CD4-positive, alpha-beta T cell treated with Interleukin-12 subunit alpha and Interleukin-12 subunit beta, for 1 hour (primary cell): ENCODE data around the gene FRMPD2.
"Not testable (repeated sequence)": the region's sequence is repeated elsewhere in the genome, so short reads cannot be mapped to it uniquely, and the experiment has no call there.

Experiments
- DNase-seq: peaks from one replicate; pipeline ENCODE4 v3.0.0-alpha.2; 2020

FRMPD2 gene

GRCh38 chr10:48251525-48252353, 22.8 kb downstream of the FRMPD2 start:
- DNase-seq: no peak

GRCh38 chr10:48251152-48251524, 23.4 kb downstream of the FRMPD2 start:
- no peak for DNase-seq

GRCh38 chr10:48249763-48250351, 24.6 kb downstream of the FRMPD2 start:
- DNase-seq: no peak

GRCh38 chr10:48249004-48249762, 25.3 kb downstream of the FRMPD2 start:
- DNase-seq: no peak

DNA sequence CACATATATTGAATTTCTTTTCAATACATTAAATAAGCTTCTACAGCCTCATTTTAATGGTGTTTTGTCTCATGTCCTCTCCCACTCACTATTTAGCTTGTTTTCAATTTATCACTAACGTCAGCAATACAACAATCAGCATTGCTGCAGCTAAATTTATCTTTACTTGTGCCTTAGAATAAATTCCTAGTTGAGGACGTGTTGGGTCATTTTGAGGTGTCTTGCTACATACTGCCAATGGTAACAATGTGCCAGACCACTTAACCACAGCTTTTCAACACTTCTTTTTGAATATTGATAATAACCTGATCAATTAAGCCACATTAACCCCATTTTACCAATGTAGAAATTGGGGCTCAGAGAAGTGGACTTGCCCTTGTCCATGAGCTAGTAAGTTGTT, 26.0 kb downstream of the FRMPD2 start:
- DNase-seq: no peak

- DNase-seq: no peak
Measured at GRCh38 chr10:48247680-48248079, 26.8 kb downstream of the FRMPD2 start.

DNA sequence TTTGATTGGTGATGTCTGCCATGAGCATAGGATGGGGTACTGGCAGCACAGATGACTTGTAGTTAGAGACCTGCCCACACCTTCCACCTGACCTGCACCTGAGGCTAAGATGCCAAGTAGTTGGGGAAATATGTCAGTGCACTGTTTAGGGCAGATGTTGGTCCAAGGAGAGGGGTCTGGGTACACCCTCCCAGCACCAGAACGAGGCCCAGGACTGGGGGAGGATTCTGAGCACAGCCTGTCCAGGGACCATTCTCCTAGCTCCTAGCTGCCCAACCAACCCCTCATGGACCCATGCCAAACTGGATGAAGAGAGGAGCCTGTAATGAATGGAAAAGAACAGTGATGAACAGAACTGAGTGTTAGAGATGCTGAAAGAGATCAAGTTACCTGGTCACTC, 28.0 kb downstream of the FRMPD2 start:
- DNase-seq: no peak

GRCh38 chr10:48245977-48246376, 28.5 kb downstream of the FRMPD2 start:
- DNase-seq: no peak

DNA sequence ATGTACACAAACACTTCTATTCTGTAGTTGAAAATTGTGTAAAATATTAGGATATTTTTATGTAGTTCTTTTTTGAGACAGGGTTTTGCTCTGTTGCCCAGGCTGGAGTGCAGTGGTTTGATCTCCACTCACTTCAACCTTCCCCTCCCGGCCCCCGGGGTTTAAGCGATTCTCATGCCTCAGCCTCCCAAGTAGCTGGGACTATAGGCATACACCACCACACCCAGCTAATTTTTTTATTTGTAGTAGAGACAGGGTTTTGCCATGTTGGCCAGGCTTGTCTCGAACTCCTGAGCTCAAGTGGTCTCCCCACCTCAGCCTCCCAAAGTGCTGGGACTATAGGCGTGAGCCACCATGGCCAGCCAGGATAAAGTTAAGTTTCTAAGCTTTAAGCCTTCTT, 30.6 kb downstream of the FRMPD2 start:
- not testable (repeated sequence) for DNase-seq

DNA sequence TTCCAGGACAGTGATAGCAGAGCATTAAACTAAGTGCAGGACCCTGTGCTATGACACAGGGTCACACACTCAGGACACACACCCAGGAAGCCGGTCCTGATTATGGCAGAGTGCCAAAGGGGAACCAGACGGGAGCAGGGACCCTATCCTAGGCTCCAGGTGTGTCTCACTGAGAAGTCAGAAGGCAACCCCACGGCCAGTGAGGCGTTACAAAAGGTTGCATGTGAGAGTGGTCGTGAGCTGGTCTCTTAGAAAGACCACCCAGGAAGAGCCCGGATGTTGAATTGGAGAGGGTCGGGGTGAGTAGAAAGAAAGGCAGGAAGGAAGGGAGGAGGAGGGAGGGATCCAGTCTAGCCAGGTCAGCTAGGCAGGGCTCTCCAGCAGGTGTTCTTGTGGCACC, 31.0 kb downstream of the FRMPD2 start:
- no peak for DNase-seq

- DNase-seq: no peak
Measured at GRCh38 chr10:48242171-48242904, 32.2 kb downstream of the FRMPD2 start.

DNA sequence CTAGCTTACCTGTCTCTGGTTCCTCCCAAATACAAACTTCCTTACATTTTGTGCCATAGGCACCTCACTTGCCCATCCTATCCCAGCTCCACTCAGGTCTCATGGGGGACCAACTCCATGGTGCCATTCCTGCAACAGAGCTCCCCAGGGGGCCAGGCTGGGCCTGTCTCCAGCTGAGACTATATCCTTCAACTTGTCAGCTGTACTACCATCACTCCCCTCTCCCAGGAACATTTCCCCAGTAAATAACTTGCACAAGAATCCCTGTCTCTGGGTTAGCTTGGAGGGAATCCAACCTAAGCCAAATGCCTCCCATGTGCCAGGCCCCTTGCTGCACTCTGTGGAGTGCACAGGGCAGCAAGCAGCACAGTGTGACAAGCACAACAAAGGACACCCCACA, 33.2 kb downstream of the FRMPD2 start:
- no peak for DNase-seq

- no peak for DNase-seq
Measured at GRCh38 chr10:48240196-48240595, 34.3 kb downstream of the FRMPD2 start.

DNA sequence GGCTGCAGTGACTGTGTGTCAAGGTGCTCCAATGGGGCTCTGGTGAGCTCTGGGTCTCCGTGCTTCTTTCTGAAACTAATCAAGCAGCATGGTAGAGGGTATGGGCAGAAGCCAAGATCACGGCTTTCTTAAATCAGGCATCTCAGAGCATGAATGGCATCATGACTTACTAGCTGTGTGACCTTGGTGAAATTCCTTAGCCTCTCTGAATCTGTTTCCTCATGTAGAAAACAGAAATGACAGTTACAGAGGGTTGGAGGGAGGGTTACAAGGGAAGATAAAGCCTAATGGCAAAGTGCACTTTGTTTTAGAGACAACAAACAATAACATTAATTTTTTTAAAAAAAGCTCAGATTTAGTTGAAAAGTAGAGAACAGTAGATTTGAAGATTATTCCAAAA, 34.9 kb downstream of the FRMPD2 start:
- DNase-seq: no peak

DNA sequence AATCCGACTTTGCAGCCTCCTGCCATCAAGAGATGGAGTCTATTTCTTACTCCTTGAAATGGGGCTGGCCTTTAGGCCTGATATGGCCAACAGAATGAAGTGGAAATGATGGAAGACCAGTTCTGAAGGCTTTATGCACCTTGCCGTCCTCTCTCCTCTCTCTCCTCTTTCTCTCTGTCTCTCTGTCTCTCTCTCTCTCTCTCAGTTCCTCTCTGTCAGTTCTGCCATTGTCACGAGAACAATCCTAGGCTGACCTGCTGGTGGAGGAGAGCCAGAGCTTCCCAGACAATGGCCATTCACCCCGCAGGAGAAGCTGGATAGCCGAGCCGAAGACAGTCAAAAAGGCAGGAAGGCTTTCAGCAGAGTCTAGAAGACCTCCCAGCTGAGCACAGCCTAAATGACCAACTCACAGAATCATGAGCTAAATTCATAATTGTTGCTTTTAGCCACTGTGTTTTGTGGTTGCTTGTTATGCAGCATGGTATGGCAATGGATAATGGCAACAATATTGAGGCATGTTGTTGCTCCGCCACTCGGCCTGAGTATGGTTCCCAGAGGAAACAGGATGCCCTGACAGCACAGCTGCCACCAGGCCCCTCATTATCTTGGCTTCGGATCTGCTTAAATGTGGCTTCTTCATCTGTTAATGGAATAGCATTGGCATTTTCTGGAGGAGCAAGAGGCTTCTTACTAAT, 35.5 kb downstream of the FRMPD2 start:
- DNase-seq: no peak

- no peak for DNase-seq
Measured at GRCh38 chr10:48237259-48238250, 36.9 kb downstream of the FRMPD2 start.

DNA sequence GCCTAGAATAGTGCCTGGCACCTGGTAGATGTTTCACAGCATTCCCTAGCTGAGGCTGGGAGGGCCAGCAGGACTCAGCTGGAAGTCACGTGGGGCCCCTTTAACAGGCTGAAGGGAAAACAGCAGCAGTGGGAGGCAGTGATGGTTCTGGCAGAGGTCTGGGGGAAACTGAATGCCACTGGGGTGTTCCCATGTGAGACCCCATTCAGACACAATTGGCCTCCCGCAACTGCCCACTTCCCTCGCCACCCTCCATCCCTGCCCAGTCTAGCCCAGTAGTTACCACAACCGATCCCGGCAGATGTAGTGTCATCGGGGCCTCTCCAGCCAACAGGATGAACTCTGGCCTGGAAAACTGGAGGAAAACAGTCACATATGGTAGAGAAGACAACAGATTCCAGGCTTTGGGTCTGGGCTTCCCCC, 38.3 kb downstream of the FRMPD2 start:
- no peak for DNase-seq

DNA sequence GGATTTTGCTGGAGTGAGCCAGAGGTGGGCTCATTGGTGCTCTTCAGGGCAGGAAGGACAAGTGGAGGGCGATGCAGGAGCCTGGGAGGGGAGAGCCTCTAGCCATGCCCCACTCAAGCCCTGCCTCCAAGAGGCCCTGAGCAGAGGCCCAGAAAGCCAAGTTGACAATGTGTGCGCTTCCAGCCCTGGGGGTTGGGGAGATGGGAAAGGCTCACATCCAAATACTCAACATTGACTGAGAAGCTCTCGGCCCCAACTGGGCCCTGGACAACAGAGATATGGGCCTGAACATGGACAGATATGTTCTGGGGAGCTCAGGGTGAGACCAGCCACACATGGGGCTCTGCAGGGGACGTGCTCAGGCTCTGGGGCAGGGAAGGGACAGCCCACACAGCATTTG, 39.0 kb downstream of the FRMPD2 start:
- DNase-seq: no peak

DNA sequence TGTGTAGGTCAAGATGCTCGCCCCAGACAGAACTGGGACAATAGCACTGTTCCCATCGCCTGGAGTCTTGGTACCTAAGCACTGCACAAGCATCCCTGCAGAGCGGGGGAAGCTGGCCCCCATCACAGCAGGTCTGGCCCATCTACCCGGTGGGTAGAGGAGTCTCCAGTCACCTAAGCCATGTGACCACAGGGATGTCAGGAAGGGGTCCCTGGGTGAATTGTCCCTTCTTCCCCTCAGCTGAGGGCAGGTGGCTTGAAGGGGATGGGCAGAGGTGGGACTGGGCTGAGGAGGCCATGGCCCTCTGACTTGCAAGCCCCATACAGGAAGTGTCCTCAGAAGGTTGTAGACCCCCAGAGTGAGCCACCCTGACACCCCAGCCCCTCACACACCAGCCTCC, 39.7 kb downstream of the FRMPD2 start:
- DNase-seq: no peak

- DNase-seq: no peak
Measured at GRCh38 chr10:48234295-48234694, 40.2 kb downstream of the FRMPD2 start.

DNA sequence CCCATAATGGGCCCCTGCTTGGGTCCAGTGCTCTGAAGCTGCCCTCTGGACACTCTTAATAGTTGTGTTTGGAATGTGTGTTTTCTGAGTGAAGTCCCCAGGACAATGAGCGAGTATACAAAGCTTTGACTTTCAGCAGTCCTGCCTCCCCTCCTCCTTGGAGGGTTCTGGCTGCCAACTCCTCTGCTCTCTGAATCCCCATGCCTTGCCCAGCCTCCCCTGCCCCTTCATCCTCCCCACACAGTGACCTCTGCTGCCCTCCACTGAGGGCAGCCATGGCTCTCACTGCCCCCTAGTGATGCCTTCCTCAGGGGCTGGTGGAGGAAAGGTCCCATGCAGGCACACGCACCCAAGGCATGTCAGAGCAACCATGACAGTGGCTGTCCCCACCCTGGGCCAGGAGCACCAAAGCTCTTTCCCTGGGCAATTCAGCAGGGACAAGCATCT, 40.9 kb downstream of the FRMPD2 start:
- DNase-seq: no peak
